ENCODE measurements around the gene KLK3.

The KLK3 gene

GRCh38 chr19:50818859-50819472, 35.7 kb upstream of the KLK3 start:
- TF ChIP-seq CTCF (IDR thresholded peaks at IDR 0.05; ENCODE audit: low read depth, low read length): no peak
- DNase-seq (ENCODE audit: extremely low read depth, low read depth): no peak

DNA sequence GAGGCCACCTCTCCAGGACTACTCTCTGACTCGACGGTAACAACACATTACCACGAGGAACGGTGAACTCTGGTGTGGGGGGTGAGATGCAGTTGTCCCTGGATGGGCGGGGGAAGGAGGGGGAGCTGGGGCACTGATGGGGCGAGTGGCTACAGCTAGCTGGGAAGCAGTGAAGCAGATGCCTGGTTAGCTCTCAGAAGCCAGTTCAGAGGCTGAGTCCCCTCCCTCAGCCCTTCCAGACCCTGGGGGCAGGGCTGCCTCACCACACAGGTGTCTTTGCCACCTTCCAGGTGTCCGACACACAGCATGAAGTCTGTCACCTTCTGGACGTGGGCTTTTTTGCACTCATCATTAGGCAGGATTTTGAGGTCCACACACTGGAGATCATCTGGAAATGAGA, 35.1 kb upstream of the KLK3 start:
- no peak for DNase-seq (ENCODE audit: extremely low read depth, low read depth)
- no peak for TF ChIP-seq CTCF (IDR thresholded peaks at IDR 0.05; ENCODE audit: low read depth, low read length)

GRCh38 chr19:50820086-50820485, 34.6 kb upstream of the KLK3 start:
- no peak for DNase-seq (ENCODE audit: extremely low read depth, low read depth)
- no peak for TF ChIP-seq CTCF (IDR thresholded peaks at IDR 0.05; ENCODE audit: low read depth, low read length)

GRCh38 chr19:50820549-50821247, 34.0 kb upstream of the KLK3 start:
- no peak for DNase-seq (ENCODE audit: extremely low read depth, low read depth)

GRCh38 chr19:50821248-50821612, 33.5 kb upstream of the KLK3 start:
- TF ChIP-seq CTCF (IDR thresholded peaks at IDR 0.05; ENCODE audit: low read depth, low read length): no peak
- DNase-seq (ENCODE audit: extremely low read depth, low read depth): no peak

More at GRCh38 chr19:50820549-50821247, 34.0 kb upstream of the KLK3 start:
- TF ChIP-seq CTCF (IDR thresholded peaks at IDR 0.05; ENCODE audit: low read depth, low read length): no peak

DNA sequence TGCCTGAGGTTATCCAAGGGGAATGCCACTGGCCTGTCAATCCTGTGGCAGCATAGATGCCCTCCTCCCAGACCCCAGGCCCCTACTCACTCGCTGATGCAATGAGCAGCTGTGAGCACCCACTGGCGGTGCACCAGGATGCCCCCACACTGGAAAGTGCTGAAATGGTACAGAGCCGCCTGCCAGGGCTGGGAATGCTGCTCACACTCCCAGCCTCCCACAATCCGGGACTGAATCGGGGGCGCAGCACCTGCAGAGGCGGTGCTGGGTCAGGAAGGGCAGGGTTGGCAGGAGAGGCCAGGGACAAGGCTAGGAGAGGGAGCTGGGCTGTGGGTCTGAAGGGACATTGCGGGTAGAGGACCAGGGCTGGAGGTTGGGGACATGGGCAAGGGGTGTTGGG, 33.1 kb upstream of the KLK3 start:
- no peak for TF ChIP-seq CTCF (IDR thresholded peaks at IDR 0.05; ENCODE audit: low read depth, low read length)
- no peak for DNase-seq (ENCODE audit: extremely low read depth, low read depth)

GRCh38 chr19:50822661-50823208, 32.0 kb upstream of the KLK3 start:
- no peak for TF ChIP-seq CTCF (IDR thresholded peaks at IDR 0.05; ENCODE audit: low read depth, low read length)
- DNase-seq (ENCODE audit: extremely low read depth, low read depth): no peak

Measured in AG09319 (cell line).